IPS DF 6.9 (cell line): Measurements from ENCODE around the gene THAP5.

Experiments used
- DNase-seq: peaks from one replicate; pipeline ENCODE4 v3.0.0-alpha.2; 2013; ENCODE audit warnings: low read depth, low spot score
- H3K27ac ChIP-seq: one replicate; pipeline ENCODE4 v1.5.1; 2013; ENCODE audit warnings: low read length, control low read depth
- H3K27me3 ChIP-seq: 2 replicates; pipeline ENCODE4 v1.6.1; 2013; ENCODE audit warnings: mild to moderate bottlenecking, low read length; ENCODE audit not compliant: control insufficient read depth, insufficient read depth
- H3K36me3 ChIP-seq: 2 replicates; pipeline ENCODE4 v1.6.1; 2013; ENCODE audit warnings: low read length; ENCODE audit not compliant: control insufficient read depth, insufficient read depth
- H3K4me1 ChIP-seq: 2 replicates; pipeline ENCODE4 v1.6.1; 2013; ENCODE audit warnings: low read length; ENCODE audit not compliant: control insufficient read depth, insufficient read depth
- H3K4me3 ChIP-seq: 2 replicates; pipeline ENCODE4 v1.5.1; 2013; ENCODE audit warnings: mild to moderate bottlenecking, low read length
- H3K9me3 ChIP-seq: 2 replicates; pipeline ENCODE4 v1.6.1; 2013; ENCODE audit warnings: low read length, inconsistent platforms; ENCODE audit not compliant: control insufficient read depth, insufficient read depth
- WGBS: extraction: QIAGEN DNeasy Blood & Tissue Kit; methylation state at CpG from one replicate; pipeline ENCODE4 v1.1.7; 2013; ENCODE audit warnings: mixed read lengths, missing lambda C conversion rate; ENCODE audit not compliant: insufficient read length, insufficient coverage; 5-methylcytosine and 5-hydroxymethylcytosine counted together

The THAP5 gene

GRCh38 chr7:108515013-108515412 lies 54.5 kb downstream of the THAP5 start:
- Histone ChIP-seq H3K9me3 (no peaks in the 10 kb centered on the region), H3K4me1 (no peaks in the 10 kb centered on the region), H3K27ac (no peak overlapping the region), H3K27me3 (no peaks in the 10 kb centered on the region), H3K36me3 (no peaks in the 10 kb centered on the region), H3K4me3 (no peak overlapping the region)
- DNase-seq, result no peak
- WGBS, result no CpG with 5 or more reads among the region's 3 CpGs
